MM.1S (cell line): Measurements from ENCODE around the gene OSBP.

Experiments
- CTCF ChIP-seq: fragments of 300-600 bp; sonication (generic); IDR thresholded peaks from 2 replicates; pipeline ENCODE4 v1.5.1; 2016; ENCODE audit warnings: antibody characterized with exemption, low read length, mixed read lengths
- EZH2 ChIP-seq: fragments of 300-600 bp; sonication (generic); optimal IDR thresholded peaks from 2 replicates; pipeline ENCODE3; 2017; ENCODE audit warnings: low read depth, mild to moderate bottlenecking, antibody characterized with exemption, low read length, mixed read lengths
- EZH2phosphoT487 ChIP-seq: fragments of 300-600 bp; sonication (generic); IDR thresholded peaks from 2 replicates; pipeline ENCODE4 v1.6.1; 2018; ENCODE audit warnings: antibody characterized with exemption, low read length

- TF ChIP-seq CTCF = no peak
- TF ChIP-seq EZH2 = no peak
- TF ChIP-seq EZH2phosphoT487 = no peak
These were observed 13.1 kb downstream of the OSBP start for GRCh38 chr11:59602432-59602831.
